ENCODE measurements around the gene OR13A1. TPM values are rescaled to one million over a fixed set of nuclear protein-coding genes. Genes with fewer than 3 reads are reported as not detected.

OR13A1 gene
- total RNA-seq, 1 experiment from 2014 or later, result not detected

DNA sequence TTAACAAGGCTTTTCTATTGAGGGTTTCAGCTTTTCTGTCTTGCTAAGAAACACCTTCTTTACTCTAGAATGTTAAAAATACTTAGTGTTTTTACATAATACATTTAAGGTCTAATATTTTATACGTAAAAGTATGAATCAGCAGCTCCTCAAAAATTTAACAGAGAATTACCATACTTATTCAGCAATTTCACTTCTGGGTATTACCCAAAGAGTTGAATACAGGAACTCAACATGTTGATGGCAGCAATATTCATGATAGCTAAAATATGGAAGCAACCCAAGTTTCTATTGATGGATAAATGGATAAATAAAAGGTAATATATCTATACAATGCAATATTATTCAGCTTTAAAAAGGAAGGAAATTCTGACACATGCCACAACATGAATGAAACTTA is 9.7 kb upstream of the OR13A1 start:
- no TSS peak for BruUV-seq (replicated peaks)
- no peaks in the 10 kb centered on the region for H3K36me3 Mint-ChIP-seq (ENCODE audit: insufficient read depth, unreplicated experiment)
- DNase-seq (ENCODE audit: unreplicated experiment), result no peak
- no peaks in the 10 kb centered on the region for H3K4me1 Mint-ChIP-seq (ENCODE audit: insufficient read depth, unreplicated experiment)
- ChIA-PET POLR2A (interaction anchor here (0.6 kb wide), 1 partner anchor 791 kb away, joined by 4 read pairs; no protein-coding TSS in a partner anchor), CTCF (no interaction called here)
- intact Hi-C loops (cut with micrococcal nuclease), result no loop called here
- H3K27me3 Mint-ChIP-seq (ENCODE audit: insufficient read depth, unreplicated experiment), result no peaks in the 10 kb centered on the region
- no peak overlapping the region for H3K4me3 Mint-ChIP-seq (ENCODE audit: unreplicated experiment)
- H3K27ac Mint-ChIP-seq (ENCODE audit: low read depth, unreplicated experiment), result no peak overlapping the region
- TF ChIP-seq, protein P1, sequence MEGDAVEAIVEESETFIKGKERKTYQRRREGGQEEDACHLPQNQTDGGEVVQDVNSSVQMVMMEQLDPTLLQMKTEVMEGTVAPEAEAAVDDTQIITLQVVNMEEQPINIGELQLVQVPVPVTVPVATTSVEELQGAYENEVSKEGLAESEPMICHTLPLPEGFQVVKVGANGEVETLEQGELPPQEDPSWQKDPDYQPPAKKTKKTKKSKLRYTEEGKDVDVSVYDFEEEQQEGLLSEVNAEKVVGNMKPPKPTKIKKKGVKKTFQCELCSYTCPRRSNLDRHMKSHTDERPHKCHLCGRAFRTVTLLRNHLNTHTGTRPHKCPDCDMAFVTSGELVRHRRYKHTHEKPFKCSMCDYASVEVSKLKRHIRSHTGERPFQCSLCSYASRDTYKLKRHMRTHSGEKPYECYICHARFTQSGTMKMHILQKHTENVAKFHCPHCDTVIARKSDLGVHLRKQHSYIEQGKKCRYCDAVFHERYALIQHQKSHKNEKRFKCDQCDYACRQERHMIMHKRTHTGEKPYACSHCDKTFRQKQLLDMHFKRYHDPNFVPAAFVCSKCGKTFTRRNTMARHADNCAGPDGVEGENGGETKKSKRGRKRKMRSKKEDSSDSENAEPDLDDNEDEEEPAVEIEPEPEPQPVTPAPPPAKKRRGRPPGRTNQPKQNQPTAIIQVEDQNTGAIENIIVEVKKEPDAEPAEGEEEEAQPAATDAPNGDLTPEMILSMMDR (IDR thresholded peaks at IDR 0.05; ENCODE audit: unreplicated experiment), result no peak
- H3K9me3 Mint-ChIP-seq (ENCODE audit: unreplicated experiment), result no peaks in the 10 kb centered on the region

DNA sequence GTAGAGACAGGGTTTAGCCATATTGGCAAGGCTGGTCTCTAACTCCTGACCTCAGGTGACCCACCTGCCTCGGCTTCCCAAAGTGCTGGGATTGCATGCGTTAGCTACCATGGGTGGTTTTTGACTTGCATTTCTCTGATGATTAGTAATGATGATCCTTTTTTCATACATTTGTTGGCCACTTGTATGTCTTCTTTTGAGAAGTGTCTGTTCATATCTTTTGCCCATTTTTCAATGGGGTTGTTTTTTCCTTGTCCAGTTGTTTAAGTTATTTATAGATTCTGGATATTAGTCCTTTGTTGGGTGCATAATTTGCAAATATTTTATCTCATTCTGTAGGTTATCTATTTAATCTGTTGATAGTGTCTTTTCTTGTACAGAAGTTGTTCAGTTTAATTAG is 4.3 kb upstream of the OR13A1 start:
- CTCF ChIA-PET, result no interaction called here
- Mint-ChIP-seq H3K36me3 (ENCODE audit: insufficient read depth, unreplicated experiment) (no peaks in the 10 kb centered on the region), H3K4me1 (ENCODE audit: insufficient read depth, unreplicated experiment) (no peaks in the 10 kb centered on the region), H3K9me3 (ENCODE audit: unreplicated experiment) (no peaks in the 10 kb centered on the region), H3K27ac (ENCODE audit: low read depth, unreplicated experiment) (no peak overlapping the region), H3K4me3 (ENCODE audit: unreplicated experiment) (no peak overlapping the region), H3K27me3 (ENCODE audit: insufficient read depth, unreplicated experiment) (no peaks in the 10 kb centered on the region)
- intact Hi-C loops (cut with micrococcal nuclease), result no loop called here
- DNase-seq (ENCODE audit: unreplicated experiment), result no peak
- TF ChIP-seq, protein P1 (IDR thresholded peaks at IDR 0.05; ENCODE audit: unreplicated experiment), result no peak
- BruUV-seq (replicated peaks), result no TSS peak
- POLR2A ChIA-PET, result no interaction called here

DNA sequence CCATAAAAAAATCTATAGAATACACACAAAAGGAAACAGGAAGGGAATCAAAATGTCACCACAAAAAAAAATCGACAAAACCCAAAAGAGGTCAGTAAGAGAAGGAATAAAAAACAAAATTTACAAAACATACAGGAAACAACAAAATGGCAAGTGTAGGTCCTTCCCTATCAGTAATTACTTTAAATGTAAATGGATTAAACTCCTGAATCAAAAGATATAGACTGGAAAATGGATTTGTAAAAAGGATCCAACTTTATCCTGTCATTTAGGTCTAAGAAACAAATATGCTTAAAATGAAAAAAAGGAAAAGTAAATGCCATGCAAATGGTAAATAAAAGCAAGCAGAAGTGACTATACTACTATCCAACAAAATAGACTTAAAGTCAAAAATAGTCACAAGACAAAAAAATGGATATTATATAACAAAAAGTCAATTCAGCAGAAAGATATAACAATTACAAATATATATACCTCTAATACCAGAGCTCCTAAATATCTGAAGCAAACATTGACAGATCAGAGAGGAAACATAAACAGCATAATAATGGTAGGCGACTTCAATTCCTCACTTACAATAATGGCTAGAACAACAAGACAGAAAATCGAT is 2.0 kb downstream of the OR13A1 start:
- Mint-ChIP-seq H3K27me3 (ENCODE audit: insufficient read depth, unreplicated experiment) (no peaks in the 10 kb centered on the region), H3K4me1 (ENCODE audit: insufficient read depth, unreplicated experiment) (no peaks in the 10 kb centered on the region), H3K9me3 (ENCODE audit: unreplicated experiment) (peaks cover 8% of the 10 kb centered on the region), H3K4me3 (ENCODE audit: unreplicated experiment) (no peak overlapping the region), H3K36me3 (ENCODE audit: insufficient read depth, unreplicated experiment) (no peaks in the 10 kb centered on the region), H3K27ac (ENCODE audit: low read depth, unreplicated experiment) (no peak overlapping the region)
- ChIA-PET CTCF (interaction anchor here (0.6 kb wide), 1 partner anchor 20 kb away, joined by 3 read pairs; no protein-coding TSS in a partner anchor), POLR2A (no interaction called here)
- TF ChIP-seq, protein P1 (IDR thresholded peaks at IDR 0.05; ENCODE audit: unreplicated experiment), result no peak
- intact Hi-C loops (cut with micrococcal nuclease), result no loop called here
- BruUV-seq (replicated peaks), result no TSS peak
- no peak for DNase-seq (ENCODE audit: unreplicated experiment)

DNA sequence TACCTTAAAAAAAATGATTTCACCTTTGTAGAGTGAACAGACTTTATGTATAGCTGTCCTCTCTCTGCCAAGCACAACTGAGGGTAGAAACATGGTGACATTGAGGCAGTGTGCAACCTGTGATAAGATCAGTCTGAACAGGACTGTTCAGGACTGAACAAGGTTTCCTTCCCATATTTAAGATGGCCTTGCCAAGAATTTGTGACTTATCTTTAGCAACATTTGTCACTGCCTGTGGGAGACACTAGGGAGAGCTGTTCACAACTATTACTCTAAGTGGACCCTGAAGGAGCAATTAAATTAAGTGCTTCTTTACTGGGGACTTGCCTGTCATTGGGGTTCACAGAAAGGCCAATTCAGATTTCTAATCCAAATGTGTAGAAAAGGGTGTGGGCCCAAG is 6.7 kb downstream of the OR13A1 start:
- POLR2A ChIA-PET, result no interaction called here
- Mint-ChIP-seq H3K4me1 (ENCODE audit: insufficient read depth, unreplicated experiment) (no peaks in the 10 kb centered on the region), H3K36me3 (ENCODE audit: insufficient read depth, unreplicated experiment) (no peaks in the 10 kb centered on the region), H3K9me3 (ENCODE audit: unreplicated experiment) (peaks cover 8% of the 10 kb centered on the region), H3K27ac (ENCODE audit: low read depth, unreplicated experiment) (no peak overlapping the region), H3K4me3 (ENCODE audit: unreplicated experiment) (no peak overlapping the region), H3K27me3 (ENCODE audit: insufficient read depth, unreplicated experiment) (no peaks in the 10 kb centered on the region)
- no peak for DNase-seq (ENCODE audit: unreplicated experiment)
- TF ChIP-seq, protein P1 (IDR thresholded peaks at IDR 0.05; ENCODE audit: unreplicated experiment), result no peak
- BruUV-seq (replicated peaks), result no TSS peak
- CTCF ChIA-PET, result no interaction called here
- intact Hi-C loops (cut with micrococcal nuclease), result no loop called here
